ENCODE results near the gene GSTO2. TPM values are rescaled to one million over a fixed set of nuclear protein-coding genes. Genes with fewer than 3 reads are reported as not detected.
A peak's percentile ranks its signal among the peaks of the same experiment; 100 is the strongest.

Gene GSTO2
- total RNA-seq, 1 experiment from 2014 or later, result 25.7 TPM

GRCh38 chr10:104327745-104328645, 59.0 kb downstream of the GSTO2 start:
- CTCF ChIA-PET, result no interaction called here
- Mint-ChIP-seq H3K4me1 (ENCODE audit: low read depth, unreplicated experiment) (peaks cover 9% of the 10 kb centered on the region), H3K9me3 (ENCODE audit: low read depth, unreplicated experiment) (no peaks in the 10 kb centered on the region), H3K27me3 (ENCODE audit: unreplicated experiment) (peaks cover 16% of the 10 kb centered on the region), H3K27ac (ENCODE audit: unreplicated experiment) (no peak overlapping the region), H3K36me3 (ENCODE audit: insufficient read depth, unreplicated experiment) (no peaks in the 10 kb centered on the region), H3K4me3 (ENCODE audit: low read depth, unreplicated experiment) (no peak overlapping the region)
- intact Hi-C loops (cut with micrococcal nuclease; ENCODE audit: unreplicated experiment), result no loop called here
- no peak for TF ChIP-seq CTCF (IDR thresholded peaks at IDR 0.05; ENCODE audit: unreplicated experiment)
- no TSS peak for BruUV-seq (replicated peaks)
- no peak for DNase-seq

- no peak for TF ChIP-seq CTCF (IDR thresholded peaks at IDR 0.05; ENCODE audit: unreplicated experiment)
- Mint-ChIP-seq H3K9me3 (ENCODE audit: low read depth, unreplicated experiment) (no peaks in the 10 kb centered on the region), H3K4me1 (ENCODE audit: low read depth, unreplicated experiment) (peaks cover 9% of the 10 kb centered on the region), H3K4me3 (ENCODE audit: low read depth, unreplicated experiment) (no peak overlapping the region), H3K36me3 (ENCODE audit: insufficient read depth, unreplicated experiment) (no peaks in the 10 kb centered on the region), H3K27ac (ENCODE audit: unreplicated experiment) (no peak overlapping the region), H3K27me3 (ENCODE audit: unreplicated experiment) (peaks cover 16% of the 10 kb centered on the region)
- intact Hi-C loops (cut with micrococcal nuclease; ENCODE audit: unreplicated experiment), result no loop called here
- no TSS peak for BruUV-seq (replicated peaks)
- no peak for DNase-seq
- CTCF ChIA-PET, result no interaction called here
These were observed 59.6 kb downstream of the GSTO2 start for GRCh38 chr10:104328646-104328895.

GRCh38 chr10:104328896-104329710, 60.1 kb downstream of the GSTO2 start:
- Mint-ChIP-seq H3K27ac (ENCODE audit: unreplicated experiment) (no peak overlapping the region), H3K4me3 (ENCODE audit: low read depth, unreplicated experiment) (no peak overlapping the region), H3K9me3 (ENCODE audit: low read depth, unreplicated experiment) (no peaks in the 10 kb centered on the region), H3K36me3 (ENCODE audit: insufficient read depth, unreplicated experiment) (no peaks in the 10 kb centered on the region), H3K4me1 (ENCODE audit: low read depth, unreplicated experiment) (peaks cover 9% of the 10 kb centered on the region), H3K27me3 (ENCODE audit: unreplicated experiment) (peaks cover 16% of the 10 kb centered on the region)
- intact Hi-C loops (cut with micrococcal nuclease; ENCODE audit: unreplicated experiment), result no loop called here
- peak; percentile 20 for DNase-seq
- BruUV-seq (replicated peaks), result no TSS peak
- TF ChIP-seq CTCF (IDR thresholded peaks at IDR 0.05; ENCODE audit: unreplicated experiment), result no peak
- CTCF ChIA-PET, result interaction anchor here (0.8 to 1.0 kb wide), 2 partner anchors 23 to 54 kb away, joined by 3 read pairs; no protein-coding TSS in a partner anchor

- no peaks in the 10 kb centered on the region for H3K36me3 Mint-ChIP-seq (ENCODE audit: insufficient read depth, unreplicated experiment)
- DNase-seq, result no peak
- no peak overlapping the region for H3K27ac Mint-ChIP-seq (ENCODE audit: unreplicated experiment)
- no peaks in the 10 kb centered on the region for H3K9me3 Mint-ChIP-seq (ENCODE audit: low read depth, unreplicated experiment)
- H3K4me3 Mint-ChIP-seq (ENCODE audit: low read depth, unreplicated experiment), result no peak overlapping the region
- intact Hi-C loops (cut with micrococcal nuclease; ENCODE audit: unreplicated experiment), result no loop called here
- peaks cover 16% of the 10 kb centered on the region for H3K27me3 Mint-ChIP-seq (ENCODE audit: unreplicated experiment)
- H3K4me1 Mint-ChIP-seq (ENCODE audit: low read depth, unreplicated experiment), result peaks cover 9% of the 10 kb centered on the region
- TF ChIP-seq CTCF (IDR thresholded peaks at IDR 0.05; ENCODE audit: unreplicated experiment), result no peak
- BruUV-seq (replicated peaks), result no TSS peak
- CTCF ChIA-PET, result interaction anchor here (0.8 to 1.0 kb wide), 2 partner anchors 24 to 55 kb away, joined by 3 read pairs; no protein-coding TSS in a partner anchor
These were observed 60.8 kb downstream of the GSTO2 start for GRCh38 chr10:104329735-104330134.
